ENCODE measurements around the gene TCP11.

TCP11 gene

DNA sequence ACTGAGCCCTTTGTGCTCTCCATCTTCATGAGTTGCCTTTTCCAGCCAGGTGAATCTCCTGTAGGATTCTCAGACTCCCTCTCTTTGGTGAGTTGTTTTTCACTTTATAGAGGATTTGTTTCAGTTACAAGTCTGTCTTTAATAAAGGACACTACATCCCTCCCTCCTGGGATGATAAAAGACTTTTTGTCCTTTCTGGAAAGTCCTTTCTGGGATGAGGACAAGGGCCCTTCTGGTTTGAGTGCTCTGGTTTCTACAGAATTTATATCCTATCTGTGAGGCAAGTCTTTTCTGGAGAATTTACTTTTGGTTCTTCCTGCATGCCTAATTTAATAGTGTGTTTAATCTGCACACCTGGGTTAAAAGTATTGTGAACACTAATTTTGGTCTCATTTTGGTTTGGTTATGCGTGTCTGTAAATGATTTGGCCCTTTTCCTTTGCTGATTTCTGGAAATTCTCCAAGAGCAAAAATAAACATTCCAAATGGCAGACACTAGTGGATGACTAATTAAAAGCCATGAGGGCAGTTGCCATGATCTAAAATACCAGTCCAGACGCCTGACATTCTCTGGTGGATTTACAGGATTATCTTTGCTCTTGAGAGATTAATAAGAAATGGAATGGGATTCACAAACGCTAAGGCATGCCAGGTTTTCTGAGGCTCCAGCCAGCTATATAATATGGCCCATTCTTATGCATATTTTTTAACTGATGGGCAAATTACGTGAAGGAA is 44.8 kb downstream of the TCP11 start:
- no peak overlapping the region for H3K4me3 ChIP-seq (ENCODE audit: low read depth, low read length)

DNA sequence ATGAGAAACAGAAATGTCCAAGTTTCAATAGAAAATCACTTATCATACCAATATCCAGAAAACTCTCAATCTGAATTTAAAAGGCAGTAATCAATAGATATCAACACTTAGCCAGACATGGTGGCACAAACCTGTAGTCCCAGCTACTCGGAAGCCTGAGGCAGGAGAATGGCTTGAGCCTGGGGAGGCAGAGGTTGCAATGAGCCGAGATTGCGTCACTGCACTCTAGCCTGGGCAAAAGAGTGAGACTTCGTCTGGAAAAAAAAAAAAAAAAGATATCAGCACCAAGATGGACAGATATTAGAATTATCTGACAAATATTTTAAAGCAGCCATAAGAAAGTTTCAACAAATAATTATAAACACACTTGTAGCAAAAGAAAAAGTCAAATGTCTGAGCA is 47.0 kb downstream of the TCP11 start:
- H3K4me3 ChIP-seq (ENCODE audit: low read depth, low read length), result no peak overlapping the region

DNA sequence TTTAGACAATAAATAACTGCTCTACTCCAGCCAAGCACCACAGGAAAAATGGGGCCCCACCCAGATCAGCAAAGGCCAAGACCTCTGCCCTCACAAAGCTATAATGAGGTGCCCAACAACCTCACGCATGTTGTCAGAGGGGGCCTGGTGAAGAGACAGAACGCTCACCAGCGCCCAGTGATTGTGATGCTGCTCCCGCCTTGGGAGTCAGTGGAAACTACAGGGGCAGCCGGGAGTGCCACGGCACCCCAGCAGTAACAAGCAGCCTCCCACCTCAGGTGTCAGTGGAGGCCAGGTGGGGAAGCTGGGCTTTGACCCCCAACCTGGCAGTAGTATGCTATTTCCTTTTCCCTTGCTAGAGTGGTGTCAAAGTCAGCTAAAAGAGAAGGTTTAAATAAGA is 47.4 kb downstream of the TCP11 start:
- no peak overlapping the region for H3K4me3 ChIP-seq (ENCODE audit: low read depth, low read length)

DNA sequence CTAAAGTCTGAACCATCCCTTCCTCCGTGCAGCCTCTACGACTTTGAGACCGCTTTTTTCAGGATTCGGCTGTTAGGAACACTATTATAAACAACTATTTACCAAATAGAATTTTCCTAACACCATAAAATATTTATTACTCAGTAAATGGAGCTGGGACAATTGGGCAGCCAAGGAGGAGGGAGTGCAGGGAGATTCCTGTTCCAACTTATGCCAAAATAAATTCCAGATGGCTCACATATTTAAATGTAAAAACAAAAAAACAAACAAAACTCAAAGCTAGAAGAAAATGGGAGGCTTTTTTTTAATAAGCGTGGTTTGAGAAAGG is 48.1 kb downstream of the TCP11 start:
- H3K4me3 ChIP-seq (ENCODE audit: low read depth, low read length), result no peak overlapping the region

DNA sequence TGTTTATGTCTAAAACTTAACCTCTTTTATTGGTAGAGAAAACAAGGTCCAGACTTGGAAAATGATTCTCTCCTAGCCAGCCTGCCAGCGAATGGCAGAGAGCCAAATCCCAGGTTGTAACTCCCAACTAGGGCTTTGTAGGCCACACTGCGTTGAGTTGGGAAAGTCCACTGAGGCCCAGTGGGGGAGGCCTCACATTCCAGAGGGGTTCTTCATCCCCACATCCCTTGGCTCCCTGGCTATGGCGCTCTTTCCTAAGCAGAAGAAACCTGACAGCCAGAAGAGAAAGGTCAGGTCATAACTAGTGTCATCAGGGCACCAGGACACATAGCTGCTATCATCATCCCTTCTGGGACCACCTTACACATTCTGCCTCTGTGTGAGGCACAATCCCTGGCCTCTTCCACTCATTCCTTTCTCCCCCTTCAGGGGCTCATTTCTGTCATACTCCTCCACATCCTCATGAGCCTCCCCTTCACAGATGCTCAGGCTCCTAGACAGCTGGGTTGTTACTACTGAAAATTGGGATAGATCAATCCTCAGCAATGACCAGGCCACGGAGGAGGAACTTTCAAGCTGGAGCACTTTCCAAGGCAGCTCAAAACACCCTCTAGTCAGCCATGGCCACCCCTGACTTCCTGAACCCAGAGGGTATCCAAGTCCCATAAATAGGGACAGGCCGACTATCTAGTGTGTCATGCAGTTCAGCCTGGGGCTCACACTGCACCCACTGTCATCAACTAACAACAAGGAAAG is 48.6 kb downstream of the TCP11 start:
- H3K4me3 ChIP-seq (ENCODE audit: low read depth, low read length), result no peak overlapping the region

DNA sequence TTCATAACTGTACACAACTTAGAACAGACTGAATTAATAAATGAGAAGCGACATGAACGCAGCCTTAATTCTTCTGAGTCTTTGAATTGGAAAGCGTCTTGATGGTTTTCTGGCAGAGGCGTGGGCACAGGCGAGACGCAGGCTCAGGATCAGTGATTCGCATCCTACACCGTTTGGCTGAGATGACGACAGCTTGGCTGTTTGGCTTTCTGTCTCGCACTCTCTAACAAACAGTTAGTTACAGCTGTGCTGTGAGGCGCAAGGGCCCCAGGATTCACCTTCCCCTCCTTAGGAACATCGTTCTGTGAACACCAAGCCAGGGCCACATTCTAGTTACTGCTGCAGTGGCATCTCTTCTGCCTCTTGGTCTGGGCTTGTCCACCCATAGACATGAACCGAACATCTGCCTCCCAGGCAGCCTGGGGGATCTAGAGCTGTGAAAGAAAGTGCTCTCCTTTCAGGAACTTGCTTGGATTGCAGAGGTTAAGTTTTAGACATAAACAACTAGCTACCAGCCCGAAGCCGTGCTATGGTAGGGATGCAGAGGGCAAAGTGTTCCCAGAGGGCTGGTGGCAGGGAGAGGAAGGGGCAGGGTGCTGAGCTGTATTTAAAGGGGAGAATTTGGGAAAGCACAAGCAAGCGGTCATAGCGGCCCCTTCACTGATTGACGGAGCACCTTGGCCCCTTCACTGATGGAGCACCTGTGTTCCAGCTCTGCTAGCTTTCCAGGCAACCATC is 49.6 kb downstream of the TCP11 start:
- H3K4me3 ChIP-seq (ENCODE audit: low read depth, low read length), result no peak overlapping the region

DNA sequence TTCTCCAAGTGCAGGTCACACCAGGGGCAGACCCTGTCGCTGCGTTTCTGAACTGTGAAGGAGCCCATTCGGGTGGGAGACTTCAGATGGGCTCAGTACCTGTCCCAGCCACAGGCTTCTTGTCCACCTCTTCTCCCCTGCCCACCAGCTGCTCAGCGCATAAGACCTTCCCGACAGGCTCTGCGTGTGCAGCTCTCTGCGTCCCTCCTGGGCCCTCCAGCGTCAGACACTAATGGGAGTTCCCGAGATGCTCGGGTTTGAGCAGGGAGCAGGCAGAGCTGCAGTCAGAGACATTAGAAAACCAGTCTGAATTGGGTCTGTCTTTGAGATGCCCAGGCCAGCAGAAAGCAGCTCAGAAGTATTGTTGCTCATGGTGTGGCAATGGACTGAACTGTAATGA is 50.4 kb downstream of the TCP11 start:
- no peak overlapping the region for H3K4me3 ChIP-seq (ENCODE audit: low read depth, low read length)

DNA sequence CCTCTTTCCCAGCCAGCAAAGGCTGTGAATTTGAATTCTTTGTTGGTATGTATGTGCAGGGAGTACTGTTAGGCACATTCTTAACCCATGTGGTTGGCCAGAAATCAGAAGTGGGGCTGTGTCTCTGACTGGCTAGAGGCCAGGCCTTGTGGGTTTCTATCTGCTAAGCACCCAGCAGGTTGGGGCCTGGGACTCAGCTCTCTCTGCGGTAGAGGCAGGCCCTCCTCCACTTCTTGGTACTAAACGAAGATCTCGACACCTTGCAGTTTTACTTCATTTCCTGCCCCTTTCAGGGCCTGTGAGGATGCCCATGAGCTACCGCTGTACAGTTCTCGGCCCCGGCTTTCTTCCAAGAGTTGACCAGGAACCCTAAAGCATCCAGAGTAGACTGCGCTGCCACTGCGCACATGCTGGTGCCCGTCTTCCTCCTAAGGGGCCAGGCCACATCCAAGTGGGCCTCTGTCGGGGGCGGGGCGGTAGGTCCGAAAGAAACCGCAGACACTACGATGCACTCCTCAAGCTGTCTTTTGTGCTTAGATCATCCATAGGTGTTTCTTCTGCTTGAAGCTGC is 51.1 kb downstream of the TCP11 start:
- H3K4me3 ChIP-seq (ENCODE audit: low read depth, low read length), result no peak overlapping the region

DNA sequence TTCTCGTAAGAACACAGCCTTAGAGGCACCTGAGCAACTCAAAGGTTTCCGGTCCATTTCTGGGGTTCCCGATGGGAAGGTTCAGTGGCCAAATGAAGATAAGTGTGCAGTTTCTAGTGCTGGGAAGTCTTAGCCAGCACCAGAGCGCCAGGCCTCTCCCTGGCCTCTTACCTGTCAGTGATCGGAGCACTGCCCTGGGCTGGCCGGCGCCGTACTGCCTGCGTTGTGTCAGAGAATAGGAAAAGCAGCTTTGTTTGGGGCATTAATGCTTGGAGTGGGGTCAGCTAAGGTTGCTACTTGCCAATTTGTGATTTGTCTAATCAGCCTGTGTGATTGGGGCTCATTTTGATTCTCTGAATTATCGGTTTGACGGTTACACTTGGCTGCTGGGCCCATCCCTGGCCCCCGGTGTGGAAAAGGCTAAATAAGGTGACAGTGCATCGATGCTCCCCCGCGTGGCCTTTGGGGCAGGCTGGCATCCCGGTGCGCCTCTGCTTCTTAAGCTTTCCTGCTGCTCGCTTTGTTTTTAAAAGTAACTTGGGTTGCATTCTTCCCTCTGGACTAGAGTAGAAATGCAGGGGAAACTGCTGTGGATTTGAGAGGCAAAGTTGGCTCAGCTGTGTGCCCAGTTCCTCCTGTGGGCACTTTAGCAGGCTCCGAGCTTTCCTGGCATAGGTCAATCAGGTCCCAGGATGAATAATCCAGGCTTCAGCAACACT is 51.8 kb downstream of the TCP11 start:
- no peak overlapping the region for H3K4me3 ChIP-seq (ENCODE audit: low read depth, low read length)

DNA sequence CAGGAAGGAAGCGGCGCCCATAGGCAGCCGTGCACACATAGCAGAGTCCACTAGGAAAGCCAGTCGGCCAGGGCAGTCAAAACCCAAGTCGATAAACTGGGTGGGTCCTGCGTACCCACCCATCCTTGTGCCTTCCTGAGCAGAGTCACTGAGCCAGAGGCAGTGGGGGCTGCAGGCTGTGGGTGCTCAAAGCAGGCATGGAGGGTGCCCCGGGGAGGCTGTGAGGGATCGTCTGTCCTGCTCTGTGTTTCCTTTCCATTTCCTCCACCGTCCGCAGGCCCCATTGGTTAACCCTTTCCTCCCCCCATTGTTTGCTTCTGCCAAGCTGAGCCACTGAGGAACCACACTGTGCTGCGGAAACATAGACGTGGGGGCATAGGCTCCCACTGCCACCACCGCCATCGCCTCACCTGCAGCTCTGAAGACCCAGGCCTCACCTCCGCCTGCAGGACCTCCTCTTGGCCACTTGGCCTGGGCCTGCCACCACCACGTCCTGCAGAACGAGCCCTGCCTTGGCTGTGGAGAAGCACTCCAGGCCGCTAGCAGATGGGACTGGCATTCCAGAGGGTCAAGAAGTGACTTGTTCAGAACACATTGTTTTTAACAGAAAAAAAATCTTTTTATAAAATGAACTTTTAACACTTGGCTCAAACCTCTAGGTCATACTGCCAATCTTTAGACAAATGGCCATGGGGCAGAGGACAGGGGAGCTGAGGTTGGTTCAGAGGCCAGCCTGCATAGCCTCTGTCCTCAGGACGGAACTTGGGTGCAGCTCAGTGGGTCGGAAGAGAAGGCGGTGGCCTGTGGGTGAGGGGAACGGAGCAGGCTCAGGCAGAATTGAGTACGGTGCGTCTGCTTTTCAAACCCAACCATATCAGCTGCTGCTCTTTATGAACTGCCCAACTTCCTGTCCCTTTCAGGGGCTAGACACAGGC is 52.6 kb downstream of the TCP11 start:
- no peak overlapping the region for H3K4me3 ChIP-seq (ENCODE audit: low read depth, low read length)

DNA sequence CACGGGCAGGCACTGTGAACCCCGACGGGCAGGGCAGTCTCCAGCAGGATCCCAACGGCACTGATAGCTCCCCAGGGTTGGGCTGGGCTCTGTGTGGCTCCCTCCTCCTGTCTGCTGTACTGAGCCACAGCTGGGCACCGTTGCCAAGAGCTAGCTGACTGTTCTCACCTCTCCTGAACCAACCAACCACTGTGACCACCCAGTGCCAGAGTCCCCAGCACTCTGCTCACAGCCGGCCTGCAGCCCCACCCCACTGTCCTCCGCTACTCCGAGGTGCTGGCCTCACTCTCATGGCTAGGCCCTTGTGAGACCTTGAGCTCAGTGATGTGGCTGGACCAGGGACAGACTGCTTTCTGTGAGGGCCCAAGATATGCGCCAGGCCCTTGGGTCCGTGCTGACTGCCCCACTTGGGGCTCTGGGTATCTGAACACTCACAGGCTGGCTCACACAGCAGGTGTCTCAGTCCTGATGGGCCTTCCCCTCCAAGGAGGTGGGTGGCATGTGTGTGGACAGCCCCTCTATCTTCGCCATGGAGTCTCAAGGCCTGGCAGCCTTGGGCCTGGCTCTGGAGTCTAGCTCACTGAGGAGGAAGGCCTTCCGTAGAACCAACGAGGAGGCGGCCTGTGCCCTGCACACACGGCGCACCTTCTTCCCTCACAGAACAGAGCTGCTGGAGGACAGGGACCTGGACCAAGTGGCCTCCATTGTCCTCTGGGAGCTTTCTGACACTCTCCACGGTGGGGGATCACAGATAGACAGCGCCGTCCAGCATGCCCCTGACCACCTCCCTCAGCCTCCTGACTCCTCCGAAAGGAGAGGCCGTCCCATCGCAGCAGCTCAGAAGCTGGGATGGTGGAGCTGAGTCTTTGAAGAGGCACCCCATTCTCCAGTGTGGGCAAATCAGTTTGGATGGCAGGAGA is 53.5 kb downstream of the TCP11 start:
- H3K4me3 ChIP-seq (ENCODE audit: low read depth, low read length), result no peak overlapping the region

DNA sequence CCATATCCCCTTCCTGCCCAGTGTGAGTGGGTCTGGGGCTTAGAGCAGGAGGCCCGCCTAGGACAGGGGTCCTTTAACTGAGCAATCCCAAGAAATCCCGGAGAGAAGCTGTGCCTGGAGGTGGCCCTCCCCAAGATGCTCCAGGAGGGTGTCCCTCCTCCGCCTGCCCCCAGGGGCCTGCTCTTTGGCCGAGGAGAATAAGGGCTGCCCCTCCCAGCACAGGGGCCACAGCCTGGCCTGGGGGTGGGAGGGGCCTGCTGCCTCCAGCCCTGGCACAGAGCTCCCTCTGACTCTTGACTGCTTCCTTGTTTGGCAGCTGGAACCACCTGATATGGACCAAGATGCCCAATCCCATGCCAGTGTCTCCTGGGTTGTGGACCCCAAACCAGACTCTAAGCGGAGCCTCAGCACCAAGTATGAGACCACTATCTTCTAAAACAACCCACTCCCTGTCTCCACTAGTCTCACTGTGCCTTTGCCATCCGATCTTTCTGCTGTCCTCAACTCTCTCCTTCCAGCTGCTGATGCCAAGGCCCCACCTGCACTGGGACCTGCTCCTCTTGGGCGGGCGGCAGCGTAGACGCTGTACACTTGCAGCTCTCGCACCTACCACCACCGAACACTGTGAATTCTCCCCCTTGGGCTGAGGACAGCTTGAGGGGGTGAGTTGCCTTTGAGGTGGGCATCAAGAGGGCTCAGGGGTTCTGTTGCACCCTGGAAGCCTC is 54.3 kb downstream of the TCP11 start:
- no peak overlapping the region for H3K4me3 ChIP-seq (ENCODE audit: low read depth, low read length)

DNA sequence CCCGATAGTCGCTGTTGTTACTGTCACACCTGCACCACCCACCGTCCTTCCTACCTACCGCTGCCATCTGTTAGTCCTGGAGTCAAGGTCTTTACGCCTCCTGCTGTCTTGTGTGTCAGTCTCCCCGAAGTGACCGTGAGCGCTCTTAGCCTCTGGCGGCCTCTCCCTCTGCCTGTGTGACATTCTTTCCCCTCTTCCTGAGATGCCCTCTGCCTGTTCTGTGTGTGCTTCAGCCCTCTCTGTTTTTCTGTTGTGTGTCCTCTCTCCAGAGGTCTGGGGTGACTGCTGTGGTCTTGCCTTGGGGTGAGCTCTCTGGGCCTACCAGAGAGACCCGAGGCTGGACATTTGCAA is 54.9 kb downstream of the TCP11 start:
- H3K4me3 ChIP-seq (ENCODE audit: low read depth, low read length), result no peak overlapping the region

DNA sequence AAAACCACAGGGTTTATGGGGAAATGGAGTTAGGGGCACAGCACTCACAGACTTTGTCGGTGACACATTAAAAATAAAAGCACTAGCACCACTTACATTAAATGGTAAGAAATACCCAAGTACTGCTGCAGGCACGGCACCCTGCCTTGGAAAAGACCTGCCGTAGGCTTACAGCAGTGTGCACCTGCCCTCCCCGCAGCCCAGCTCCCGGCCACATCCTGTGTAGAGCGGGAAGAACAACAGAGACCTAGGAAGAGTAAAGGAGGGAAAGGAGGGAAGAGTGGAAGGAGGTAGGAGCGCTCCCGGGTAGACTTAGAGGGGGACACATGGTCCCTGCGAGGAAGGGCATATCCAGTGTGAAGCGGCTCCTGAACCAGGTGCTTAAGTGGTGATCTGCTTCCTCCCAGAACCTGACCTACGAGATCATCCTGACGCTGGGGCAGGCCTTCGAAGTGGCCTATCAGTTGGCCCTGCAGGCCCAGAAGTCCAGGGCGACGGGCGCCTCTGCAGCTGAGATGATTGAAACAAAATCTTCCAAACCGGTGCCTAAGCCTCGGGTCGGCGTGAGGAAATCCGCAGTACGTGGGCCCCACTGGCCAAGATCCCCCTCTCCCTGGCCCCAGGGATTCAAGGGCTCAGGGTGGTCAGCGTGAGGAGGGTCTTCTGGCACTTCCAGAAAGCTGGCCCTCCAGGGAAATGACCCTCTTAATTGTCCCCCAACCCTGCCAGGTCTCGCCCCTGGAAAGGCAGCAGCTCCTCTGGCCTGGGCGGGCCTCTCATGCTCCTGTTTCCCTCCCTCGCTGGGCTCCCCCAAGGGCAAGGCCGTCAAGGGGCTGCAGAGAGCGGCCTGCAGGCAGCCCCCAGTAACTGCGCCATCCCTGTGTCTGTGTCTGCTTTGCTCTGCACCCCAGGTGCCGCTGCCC is 55.5 kb downstream of the TCP11 start:
- no peak overlapping the region for H3K4me3 ChIP-seq (ENCODE audit: low read depth, low read length)

DNA sequence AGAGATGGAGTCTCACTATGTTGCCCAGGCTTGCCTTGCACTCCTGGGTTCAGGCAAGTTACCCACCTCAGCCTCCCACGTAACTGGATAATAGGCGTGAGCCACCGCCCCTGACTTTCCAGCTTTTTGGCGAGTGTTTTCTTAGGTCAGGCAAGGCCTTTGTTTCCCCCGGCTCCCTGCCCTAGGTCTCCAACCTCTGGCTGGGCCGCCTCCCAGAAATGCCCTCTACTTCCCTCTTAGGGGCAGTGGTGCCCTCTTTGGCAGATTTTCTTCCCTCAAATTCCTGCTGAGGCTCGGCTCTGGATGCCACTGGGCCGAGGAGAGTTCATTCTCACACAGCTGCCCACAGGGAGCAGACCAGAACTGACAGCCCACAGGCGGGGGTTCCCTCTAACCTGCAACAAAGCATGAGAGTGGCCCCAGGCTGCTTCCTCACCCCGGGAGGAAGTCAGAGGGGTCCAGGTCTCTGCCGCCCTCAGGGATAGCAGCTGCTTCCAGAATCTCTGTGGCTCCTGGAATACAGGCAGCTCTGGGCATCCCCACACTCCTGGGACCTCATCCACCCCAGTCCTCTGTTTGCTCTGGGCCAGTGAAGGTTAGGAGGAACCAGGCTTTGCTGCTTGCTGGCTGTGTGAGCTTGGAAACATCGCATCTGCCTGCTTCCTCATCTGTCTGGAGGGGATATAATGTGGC is 56.5 kb downstream of the TCP11 start:
- H3K4me3 ChIP-seq (ENCODE audit: low read depth, low read length), result no peak overlapping the region

DNA sequence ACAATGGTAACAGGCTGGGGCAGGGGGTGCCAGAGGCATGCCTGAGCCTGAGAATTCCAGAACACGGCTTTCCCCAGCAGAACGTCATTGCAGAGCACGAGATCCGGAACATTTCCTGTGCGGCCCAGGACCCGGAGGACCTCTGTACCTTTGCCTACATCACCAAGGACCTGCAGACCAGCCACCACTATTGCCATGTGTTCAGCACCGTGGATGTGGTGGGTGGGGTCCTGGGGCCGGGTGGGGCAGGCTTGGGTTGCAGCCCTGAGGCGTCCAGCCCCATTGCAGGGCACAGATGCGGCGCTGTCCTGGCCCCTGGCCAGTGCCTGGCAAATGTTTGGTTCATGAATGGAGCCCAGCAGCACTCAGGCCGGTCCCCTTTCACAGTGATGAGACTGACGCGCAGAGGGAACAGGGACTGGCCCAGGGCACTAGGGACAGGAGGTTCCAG is 57.1 kb downstream of the TCP11 start:
- no peak overlapping the region for H3K4me3 ChIP-seq (ENCODE audit: low read depth, low read length)

DNA sequence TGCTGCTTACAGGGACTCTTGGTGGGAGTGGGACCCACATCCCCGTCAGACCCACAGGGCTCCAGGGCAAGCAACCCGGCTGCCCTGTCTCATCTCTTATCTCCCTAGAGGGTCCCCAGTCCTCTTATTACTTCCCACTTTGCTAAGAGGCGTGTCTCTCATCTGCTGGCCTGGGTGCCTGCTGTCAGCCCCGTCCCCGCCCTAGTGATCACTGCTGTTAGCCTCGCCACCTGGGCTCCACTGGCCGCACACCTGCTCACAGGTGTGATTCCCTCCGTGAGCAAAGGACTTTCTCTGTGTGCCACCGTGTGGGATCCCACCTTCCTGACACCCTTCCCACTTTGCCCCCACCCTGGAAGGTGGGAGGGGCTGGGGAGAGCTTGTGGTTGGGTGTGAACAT is 57.6 kb downstream of the TCP11 start:
- no peak overlapping the region for H3K4me3 ChIP-seq (ENCODE audit: low read depth, low read length)

All from iPS-11a (cell line).